Trophoblast cell (in vitro differentiated cells and primary cell): ENCODE measurements around the gene BOK.
A peak's percentile ranks its signal among the peaks of the same experiment; 100 is the strongest.
"Not testable (repeated sequence)": the region's sequence is repeated elsewhere in the genome, so short reads cannot be mapped to it uniquely, and the experiment has no call there.

Source experiments
- DNase-seq, 2 donors: peaks; one replicate each; pipeline ENCODE4 v3.0.0-alpha.2; 2016
- H2AFZ ChIP-seq: 2 replicates; pipeline ENCODE4 v1.6.1; 2013; ENCODE audit warnings: low read length, moderate library complexity, mild to moderate bottlenecking; ENCODE audit not compliant: insufficient read depth, poor library complexity
- H2AK5ac ChIP-seq: 2 replicates; pipeline ENCODE4 v1.6.1; 2013; ENCODE audit warnings: mild to moderate bottlenecking, low read length
- H2BK120ac ChIP-seq: 2 replicates; pipeline ENCODE4 v1.6.1; 2013; ENCODE audit warnings: low read length, mild to moderate bottlenecking, moderate library complexity; ENCODE audit not compliant: insufficient read depth, poor library complexity
- H2BK12ac ChIP-seq: 2 replicates; pipeline ENCODE4 v1.6.1; 2013; ENCODE audit warnings: mild to moderate bottlenecking, low read length, moderate library complexity
- H2BK5ac ChIP-seq: 2 replicates; pipeline ENCODE4 v1.6.1; 2013; ENCODE audit warnings: low read length, low read depth, moderate library complexity, mild to moderate bottlenecking; ENCODE audit not compliant: poor library complexity
- H3K14ac ChIP-seq: 2 replicates; pipeline ENCODE4 v1.6.1; 2013; ENCODE audit warnings: mild to moderate bottlenecking, low read length
- H3K18ac ChIP-seq: 2 replicates; pipeline ENCODE4 v1.6.1; 2013; ENCODE audit warnings: mild to moderate bottlenecking, low read length
- H3K23ac ChIP-seq: 2 replicates; pipeline ENCODE4 v1.6.1; 2013; ENCODE audit warnings: low read length
- H3K27ac ChIP-seq: 2 replicates; pipeline ENCODE4 v1.5.1; 2013; ENCODE audit warnings: low read depth, mild to moderate bottlenecking, inconsistent platforms, low read length, moderate library complexity
- H3K27me3 ChIP-seq: 2 replicates; pipeline ENCODE4 v1.6.1; 2013; ENCODE audit warnings: inconsistent platforms, mild to moderate bottlenecking, low read length, moderate library complexity; ENCODE audit not compliant: insufficient read depth
- H3K36me3 ChIP-seq, 2 experiments: 1 replicate in 1 of 2; 2 replicates in 1 of 2; pipeline ENCODE4 v1.6.1; 2013; ENCODE audit warnings: low read length in 2 of 2, mild to moderate bottlenecking in 2 of 2, moderate library complexity in 1 of 2; ENCODE audit not compliant: insufficient read depth in 2 of 2, control insufficient read depth in 1 of 2
- H3K4ac ChIP-seq: 2 replicates; pipeline ENCODE4 v1.6.1; 2013; ENCODE audit warnings: low read depth, mild to moderate bottlenecking, low read length, moderate library complexity
- H3K4me1 ChIP-seq, 2 experiments: 1 replicate in 1 of 2; 2 replicates in 1 of 2; pipeline ENCODE4 v1.6.1; 2013; ENCODE audit warnings: low read length in 2 of 2, mild to moderate bottlenecking in 2 of 2, moderate library complexity in 1 of 2; ENCODE audit not compliant: insufficient read depth in 2 of 2, control insufficient read depth in 1 of 2
- H3K4me2 ChIP-seq: 2 replicates; pipeline ENCODE4 v1.6.1; 2013; ENCODE audit warnings: inconsistent platforms, mild to moderate bottlenecking, low read length, moderate library complexity
- H3K4me3 ChIP-seq: 2 replicates; pipeline ENCODE4 v1.5.1; 2013; ENCODE audit warnings: mild to moderate bottlenecking, low read depth, low read length, inconsistent platforms
- H3K79me1 ChIP-seq: one replicate; pipeline ENCODE4 v1.6.1; 2013; ENCODE audit warnings: low read length
- H3K79me2 ChIP-seq: 2 replicates; pipeline ENCODE4 v1.6.1; 2013; ENCODE audit warnings: low read length, mild to moderate bottlenecking; ENCODE audit not compliant: control insufficient read depth, insufficient read depth, poor library complexity
- H3K9ac ChIP-seq: 2 replicates; pipeline ENCODE4 v1.6.1; 2013; ENCODE audit warnings: mild to moderate bottlenecking, low read length
- H3K9me3 ChIP-seq: 2 replicates; pipeline ENCODE4 v1.6.1; 2013; ENCODE audit warnings: low read depth, mild to moderate bottlenecking, control low read depth, inconsistent platforms, low read length; ENCODE audit not compliant: insufficient read depth
- H4K12ac ChIP-seq: 2 replicates; pipeline ENCODE4 v1.6.1; 2013; ENCODE audit warnings: low read depth, mild to moderate bottlenecking, low read length, moderate library complexity
- H4K8ac ChIP-seq: 2 replicates; pipeline ENCODE4 v1.6.1; 2013; ENCODE audit warnings: low read depth, mild to moderate bottlenecking, low read length, moderate library complexity
- H4K91ac ChIP-seq: one replicate; pipeline ENCODE4 v1.6.1; 2013; ENCODE audit warnings: low read depth, mild to moderate bottlenecking, low read length, moderate library complexity
- WGBS: extraction: QIAGEN DNeasy Blood & Tissue Kit; methylation state at CpG from one replicate; pipeline ENCODE4 v1.1.7; 2013; ENCODE audit warnings: missing lambda C conversion rate; ENCODE audit not compliant: insufficient read length, insufficient coverage; ENCODE audit errors: extremely low coverage; 5-methylcytosine and 5-hydroxymethylcytosine counted together

BOK gene

GRCh38 chr2:241567266-241567665 is 8.7 kb downstream of the BOK start:
- not testable (repeated sequence) for DNase-seq, H2AFZ ChIP-seq, H3K4ac ChIP-seq, H3K9me3 ChIP-seq, H2AK5ac ChIP-seq, H3K4me3 ChIP-seq, H3K79me1 ChIP-seq, H3K4me2 ChIP-seq, H4K91ac ChIP-seq, H3K27ac ChIP-seq, H2BK12ac ChIP-seq, H4K8ac ChIP-seq, H3K18ac ChIP-seq, H4K12ac ChIP-seq, H3K79me2 ChIP-seq, H3K27me3 ChIP-seq, H3K23ac ChIP-seq, H2BK5ac ChIP-seq, H3K14ac ChIP-seq, H3K9ac ChIP-seq, H2BK120ac ChIP-seq
- peaks cover 29 to 35% of the 10 kb centered on the region in 2 experiments for H3K4me1 ChIP-seq
- no CpG with 5 or more reads among the region's 15 CpGs for WGBS
- peaks cover 39 to 47% of the 10 kb centered on the region in 2 experiments for H3K36me3 ChIP-seq

GRCh38 chr2:241567776-241568175 is 9.2 kb downstream of the BOK start:
- Histone ChIP-seq H2AFZ (no peak overlapping the region), H3K4me2 (no peak overlapping the region), H3K18ac (no peak overlapping the region), H3K4me3 (no peak overlapping the region), H3K27me3 (no peaks in the 10 kb centered on the region), H3K23ac (no peak overlapping the region), H2AK5ac (no peak overlapping the region), H3K79me2 (no peaks in the 10 kb centered on the region), H3K36me3 (peaks cover 38 to 46% of the 10 kb centered on the region in 2 experiments), H3K9me3 (peaks cover 6% of the 10 kb centered on the region), H4K91ac (no peak overlapping the region), H3K9ac (no peak overlapping the region), H2BK5ac (no peak overlapping the region), H2BK12ac (no peak overlapping the region), H3K79me1 (no peaks in the 10 kb centered on the region), H2BK120ac (no peak overlapping the region), H4K8ac (no peak overlapping the region), H3K27ac (no peak overlapping the region), H4K12ac (no peak overlapping the region), H3K14ac (no peak overlapping the region), H3K4me1 (peaks cover 25 to 31% of the 10 kb centered on the region in 2 experiments), H3K4ac (no peak overlapping the region)
- no CpG with 5 or more reads among the region's 8 CpGs for WGBS
- no peak for DNase-seq

- no CpG with 5 or more reads among the region's 4 CpGs for WGBS
- Histone ChIP-seq H3K27me3 (no peaks in the 10 kb centered on the region), H4K91ac (no peak overlapping the region), H3K9ac (no peak overlapping the region), H2BK12ac (no peak overlapping the region), H3K27ac (no peak overlapping the region), H2BK120ac (no peak overlapping the region), H3K4me3 (no peak overlapping the region), H3K9me3 (peaks cover 3% of the 10 kb centered on the region), H3K4ac (no peak overlapping the region), H3K14ac (no peak overlapping the region), H3K4me2 (no peak overlapping the region), H2BK5ac (no peak overlapping the region), H4K8ac (no peak overlapping the region), H3K36me3 (peaks cover 37 to 44% of the 10 kb centered on the region in 2 experiments), H3K23ac (no peak overlapping the region), H2AFZ (no peak overlapping the region), H3K4me1 (peaks cover 15 to 21% of the 10 kb centered on the region in 2 experiments), H2AK5ac (no peak overlapping the region), H3K18ac (peak overlapping the region; percentile 15), H3K79me1 (no peaks in the 10 kb centered on the region), H3K79me2 (no peaks in the 10 kb centered on the region), H4K12ac (no peak overlapping the region)
- DNase-seq = no peak
Measured at GRCh38 chr2:241568726-241569125, 10.2 kb downstream of the BOK start.

- H4K91ac ChIP-seq = no peak overlapping the region
- no peak overlapping the region for H3K18ac ChIP-seq
- H3K4ac ChIP-seq = no peak overlapping the region
- H4K8ac ChIP-seq = no peak overlapping the region
- H3K4me1 ChIP-seq = peaks cover 5 to 10% of the 10 kb centered on the region in 2 experiments
- no peak overlapping the region for H3K14ac ChIP-seq
- no peak overlapping the region for H2AK5ac ChIP-seq
- peak overlapping the region; percentile 7 for H3K4me3 ChIP-seq
- H2BK120ac ChIP-seq = no peak overlapping the region
- H3K9ac ChIP-seq = no peak overlapping the region
- peaks cover 3% of the 10 kb centered on the region for H3K9me3 ChIP-seq
- H3K79me2 ChIP-seq = no peaks in the 10 kb centered on the region
- H3K36me3 ChIP-seq = peaks cover 39 to 43% of the 10 kb centered on the region in 2 experiments
- DNase-seq = peak; percentile 35 to 64
- H2BK5ac ChIP-seq = no peak overlapping the region
- WGBS = no CpG with 5 or more reads among the region's 23 CpGs
- no peak overlapping the region for H3K27ac ChIP-seq
- H2BK12ac ChIP-seq = no peak overlapping the region
- H2AFZ ChIP-seq = no peak overlapping the region
- H3K27me3 ChIP-seq = no peaks in the 10 kb centered on the region
- H3K4me2 ChIP-seq = no peak overlapping the region
- no peak overlapping the region for H4K12ac ChIP-seq
- H3K79me1 ChIP-seq = no peaks in the 10 kb centered on the region
- H3K23ac ChIP-seq = no peak overlapping the region
Measured at GRCh38 chr2:241569831-241570281, 11.3 kb downstream of the BOK start.
